ENCODE data around the gene MELK.

MELK gene

GRCh38 chr9:36676091-36676490 is 103.4 kb downstream of the MELK start:
- DNase-seq (ENCODE audit: low read depth in 2 of 2) = no peak

GRCh38 chr9:36676778-36677485 is 104.2 kb downstream of the MELK start:
- DNase-seq (ENCODE audit: low read depth in 2 of 2) = no peak

DNA sequence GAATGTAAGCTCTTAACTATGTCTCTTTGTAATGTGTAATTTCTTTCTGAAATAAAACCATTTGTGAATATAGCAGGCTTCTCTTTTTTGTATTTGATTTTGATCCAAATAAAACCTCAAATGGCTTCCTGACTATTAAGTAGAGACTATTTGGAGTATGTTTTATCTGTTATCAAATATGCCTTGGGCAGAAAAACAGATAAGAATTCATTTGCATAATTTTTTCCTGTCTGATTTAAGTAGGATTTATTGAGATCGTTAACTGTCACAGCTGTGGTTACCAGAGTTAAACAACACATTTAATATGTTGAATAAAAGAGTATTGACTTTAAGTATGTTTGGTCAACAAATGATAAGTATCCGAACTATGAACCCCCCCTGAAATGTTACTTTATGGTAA is 104.9 kb downstream of the MELK start:
- no peak for DNase-seq (ENCODE audit: low read depth in 2 of 2)

DNA sequence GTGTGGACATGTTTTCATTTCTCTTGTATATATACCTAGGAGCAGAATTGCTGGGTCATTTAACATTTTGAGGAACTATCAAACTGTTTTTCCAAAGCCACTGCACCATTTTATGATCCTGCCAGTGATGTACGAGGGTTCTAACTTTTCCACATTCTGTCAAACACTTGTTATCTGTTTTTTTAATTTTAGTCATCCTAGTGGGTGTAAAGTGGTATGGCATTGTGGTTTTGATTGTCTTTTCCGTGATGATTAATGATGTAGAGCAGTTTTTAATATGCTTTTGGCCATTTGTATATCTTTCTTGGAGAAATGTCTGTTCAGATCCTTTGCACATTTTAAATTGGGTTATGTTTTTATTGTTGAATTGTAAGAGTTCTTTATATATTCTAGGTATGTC is 107.0 kb downstream of the MELK start:
- DNase-seq (ENCODE audit: low read depth in 2 of 2) = no peak

DNA sequence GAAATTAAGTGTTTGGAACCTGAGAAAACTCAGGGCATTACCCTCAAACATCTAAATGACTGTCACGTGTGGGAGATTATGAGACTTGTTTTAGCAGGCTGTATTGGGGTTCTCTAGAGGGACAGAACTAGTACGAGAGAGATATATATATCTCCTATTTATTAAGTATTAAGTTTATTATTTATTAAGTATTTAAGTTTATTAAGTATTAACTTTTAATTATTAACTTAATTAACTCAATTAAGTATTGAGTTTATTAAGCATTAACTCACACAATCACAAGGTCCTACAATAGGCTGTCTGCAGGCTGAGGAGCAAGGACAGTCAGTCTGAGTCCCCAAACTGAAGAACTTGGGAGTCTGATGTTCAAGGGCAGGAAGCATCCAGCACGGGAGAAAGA is 113.8 kb downstream of the MELK start:
- DNase-seq (ENCODE audit: low read depth in 2 of 2) = no peak

DNA sequence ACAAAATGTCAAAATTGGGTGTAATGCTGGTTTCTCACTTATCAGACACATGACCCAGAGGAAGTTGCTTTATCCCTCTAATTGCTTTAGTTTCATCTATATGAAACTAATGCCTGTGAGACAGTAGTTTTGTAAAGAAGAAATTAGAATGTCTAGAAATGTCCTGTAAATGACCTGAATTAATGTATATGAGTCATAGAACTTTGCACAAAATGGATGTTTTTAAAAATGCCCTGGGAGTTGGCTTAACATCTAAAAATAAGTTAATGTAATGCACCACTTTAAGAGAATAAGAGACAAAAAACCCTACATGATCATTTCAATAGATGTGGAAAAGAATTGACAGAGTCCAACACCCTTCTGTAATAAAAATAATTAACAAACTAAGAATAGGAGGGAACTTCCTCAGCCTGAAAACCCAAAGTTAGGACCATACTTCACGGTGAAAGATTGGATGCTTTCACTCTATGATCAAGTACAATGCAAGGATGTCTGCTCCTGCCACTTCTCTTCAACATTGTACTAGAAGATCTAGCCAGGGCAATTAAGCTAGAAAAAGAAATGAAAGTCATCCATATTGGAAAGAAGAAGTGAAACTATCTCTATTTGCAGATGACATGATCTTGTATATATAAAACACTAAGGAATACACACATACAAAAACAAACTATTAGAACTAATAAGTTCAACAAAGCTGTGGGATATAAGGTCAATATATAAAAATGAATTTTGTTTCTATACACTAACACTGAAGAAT is 117.9 kb downstream of the MELK start:
- DNase-seq (ENCODE audit: low read depth in 2 of 2) = no peak

DNA sequence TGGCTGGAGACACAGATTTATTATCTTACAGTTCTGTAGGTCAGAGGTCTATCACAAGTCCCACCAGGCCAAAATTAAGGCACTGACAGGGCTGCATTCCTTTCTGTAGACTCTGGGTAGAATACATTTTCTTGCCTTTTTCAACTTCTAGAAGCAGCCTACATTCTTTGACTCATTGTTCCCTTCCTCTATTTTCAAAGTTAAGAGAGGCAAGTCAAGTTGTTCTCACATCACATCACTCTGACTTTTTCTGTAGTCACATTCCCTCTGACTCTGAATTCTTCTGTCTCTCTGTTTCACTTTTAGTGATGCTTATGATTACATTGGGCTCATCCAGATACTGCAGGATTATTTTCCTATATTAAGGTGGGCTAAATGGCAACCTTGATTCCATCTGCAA is 119.0 kb downstream of the MELK start:
- no peak for DNase-seq (ENCODE audit: low read depth in 2 of 2)

DNA sequence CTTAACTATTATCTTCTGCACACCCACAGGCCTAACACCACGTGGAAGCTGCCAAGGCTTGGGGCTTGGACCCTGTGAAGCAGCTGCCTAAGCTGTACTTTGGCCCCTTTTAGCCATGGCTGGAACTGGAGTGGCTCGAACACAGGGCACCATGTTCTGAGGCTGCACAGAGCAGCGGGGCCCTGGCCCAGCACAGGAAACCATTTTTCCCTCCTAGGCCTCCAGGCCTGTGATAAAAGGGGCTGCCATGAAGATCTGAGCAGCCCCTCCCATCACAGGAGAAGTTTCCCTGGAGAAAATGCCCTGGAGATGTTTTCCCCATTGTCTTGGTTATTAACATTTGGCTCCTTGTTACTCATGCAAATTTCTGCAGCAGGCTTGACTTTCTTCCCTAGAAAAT is 126.3 kb downstream of the MELK start:
- DNase-seq (ENCODE audit: low read depth in 2 of 2) = no peak

DNA sequence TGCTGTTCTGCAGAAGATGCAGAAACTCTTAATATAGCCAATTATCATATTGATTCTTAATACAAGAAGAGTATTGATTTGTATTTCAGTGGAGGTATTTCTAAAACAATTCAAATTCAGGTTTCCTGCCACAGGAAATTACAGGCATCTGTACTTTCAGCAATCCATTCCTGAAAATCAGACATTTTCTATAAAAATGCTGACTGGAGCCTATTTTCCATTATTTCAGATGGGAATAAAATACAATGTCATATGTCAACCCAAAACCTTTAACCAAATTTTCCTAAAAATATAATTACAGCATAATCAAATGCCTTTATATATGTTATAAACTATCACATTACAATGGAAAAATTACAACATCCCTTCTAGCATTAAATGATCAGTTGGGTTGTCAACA is 131.5 kb downstream of the MELK start:
- DNase-seq (ENCODE audit: low read depth in 2 of 2) = no peak

- DNase-seq (ENCODE audit: low read depth in 2 of 2) = no peak
Measured at GRCh38 chr9:36713515-36714490, 141.1 kb downstream of the MELK start.

DNA sequence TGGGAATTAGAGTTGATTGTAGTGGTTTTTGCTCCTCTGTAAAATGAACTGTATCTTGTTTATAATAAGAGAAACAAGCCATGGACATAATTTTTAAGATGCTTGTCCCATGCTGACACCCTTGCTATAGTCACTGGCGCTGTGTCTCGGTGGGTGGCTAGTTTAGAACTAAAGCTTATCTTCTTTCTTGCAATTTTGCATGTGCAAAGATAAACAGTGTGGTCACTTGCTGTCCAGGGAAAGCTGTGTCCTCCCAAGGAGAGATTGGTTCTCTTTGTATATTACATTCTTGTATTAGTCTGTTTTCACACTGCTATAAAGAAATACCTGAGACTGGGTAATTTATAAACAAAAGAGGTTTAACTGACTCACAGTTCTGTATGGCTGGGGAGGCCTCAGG is 143.8 kb downstream of the MELK start:
- DNase-seq (ENCODE audit: low read depth in 2 of 2) = no peak

DNA sequence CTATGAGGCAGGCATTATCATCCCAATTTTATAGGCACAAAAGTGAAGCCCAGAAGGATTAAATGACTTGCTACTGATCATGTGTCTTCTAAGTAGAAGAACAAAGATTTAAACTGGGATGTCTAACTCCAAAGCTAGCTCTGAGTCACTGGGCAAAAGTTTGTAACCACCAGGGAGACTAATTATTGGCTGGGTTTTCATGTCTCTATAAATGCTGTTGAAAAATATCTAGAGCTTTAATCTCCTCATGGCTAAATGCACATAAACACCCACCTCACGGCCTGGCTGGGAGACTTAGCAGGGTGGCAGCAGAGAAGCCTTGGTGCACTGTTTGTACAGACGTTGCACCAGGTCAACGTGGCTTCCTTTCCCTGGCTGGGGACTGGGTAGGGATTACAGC is 144.6 kb downstream of the MELK start:
- no peak for DNase-seq (ENCODE audit: low read depth in 2 of 2)

GRCh38 chr9:36718612-36719011 is 145.9 kb downstream of the MELK start:
- DNase-seq (ENCODE audit: low read depth in 2 of 2) = no peak

DNA sequence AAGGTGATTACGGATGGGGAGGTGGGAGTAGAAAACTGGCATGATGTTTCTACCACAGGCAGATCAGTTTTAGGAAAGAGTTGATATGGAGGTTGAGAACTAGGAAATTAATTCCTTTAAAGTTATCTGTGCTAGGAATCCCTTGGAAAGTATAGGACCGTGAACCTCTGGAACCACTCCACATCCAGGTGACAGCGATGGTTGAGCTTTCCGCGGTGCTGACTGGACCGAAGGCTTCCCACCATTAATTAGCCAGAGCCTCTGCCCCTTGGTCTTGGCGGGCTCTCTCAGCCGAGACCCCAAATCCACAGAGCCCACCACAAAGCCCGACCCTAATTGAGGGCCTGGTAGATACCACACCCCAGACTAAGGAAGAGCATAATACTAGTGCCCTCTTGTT is 147.3 kb downstream of the MELK start:
- DNase-seq (ENCODE audit: low read depth in 2 of 2) = no peak

- no peak for DNase-seq (ENCODE audit: low read depth in 2 of 2)
Measured at GRCh38 chr9:36721846-36722588, 149.3 kb downstream of the MELK start.

DNA sequence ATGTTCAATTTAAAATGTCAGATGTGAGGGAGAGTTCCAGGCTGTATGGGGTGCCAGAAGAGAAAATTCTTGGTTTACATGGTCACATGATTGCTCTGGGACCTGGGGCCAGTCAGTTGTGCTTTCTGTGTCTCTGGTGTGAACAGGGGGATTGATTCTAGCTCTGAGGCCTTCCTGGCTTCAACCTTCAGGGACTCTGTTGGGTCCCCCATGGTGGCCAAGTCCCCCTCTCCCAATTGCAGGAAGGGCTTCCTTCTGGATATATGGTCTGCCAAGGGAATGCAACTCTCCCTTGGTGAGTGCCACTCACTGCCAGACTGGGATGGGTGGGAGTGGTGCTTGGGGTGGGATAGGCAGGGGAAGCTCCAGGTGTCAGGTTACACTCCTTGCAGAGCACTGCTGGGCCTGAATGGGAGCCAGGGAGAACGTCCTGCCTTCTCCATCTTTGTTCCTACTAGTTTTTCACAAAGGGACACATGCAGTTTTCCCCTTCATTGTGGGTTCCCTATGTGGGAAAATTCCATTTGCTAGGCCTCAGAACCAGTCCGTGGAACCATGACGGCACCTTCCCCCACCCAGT is 153.2 kb downstream of the MELK start:
- no peak for DNase-seq (ENCODE audit: low read depth in 2 of 2)
